ENCODE results near the gene SYT9. TPM values are rescaled to one million over a fixed set of nuclear protein-coding genes. Genes with fewer than 3 reads are reported as not detected.

SYT9 gene
- total and polyA plus RNA-seq, 9 of the 15 experiments (the other 6 are each of a cell fraction or from before 2014, with no cell fraction given) = 0.01 TPM; not detected in 8

DNA sequence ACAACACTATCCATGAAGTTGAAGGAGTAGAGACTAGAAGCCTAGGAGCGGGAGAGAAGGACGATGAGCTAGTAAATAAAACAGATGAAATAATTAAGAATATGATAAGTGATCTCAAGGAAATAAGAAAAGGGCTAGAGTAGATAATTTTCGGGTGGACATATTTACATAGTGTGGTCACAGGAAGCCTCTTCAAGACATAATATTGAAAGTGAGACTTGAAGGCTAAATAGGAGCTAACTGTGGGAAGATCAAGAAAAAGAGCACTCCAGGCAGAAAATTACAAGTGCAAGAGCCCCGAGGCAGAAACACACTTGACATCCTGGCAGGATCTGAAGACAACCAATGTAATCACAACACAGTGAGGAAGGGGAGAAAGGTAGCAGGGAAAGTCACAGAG is 250.2 kb downstream of the SYT9 start (continued):
- no peak for TF ChIP-seq ZBTB43 (CRISPR knock-in tag; IDR thresholded peaks at IDR 0.05)
- no peak for TF ChIP-seq NR2F6 (CRISPR knock-in tag; IDR thresholded peaks at IDR 0.05)
- no peak for TF ChIP-seq MED1 (CRISPR knock-in tag; IDR thresholded peaks at IDR 0.05; ENCODE audit: borderline replicate concordance)
- no peak for TF ChIP-seq YY1 (IDR thresholded peaks at IDR 0.05; ENCODE audit: borderline replicate concordance in 1 of 3, control insufficient read depth in 1 of 3, extremely low read depth in 1 of 3, insufficient read depth in 3 of 3, insufficient read length in 1 of 3, insufficient replicate concordance in 2 of 3, low read depth in 1 of 3, low read length in 2 of 3)
- TF ChIP-seq SMARCA4 (IDR thresholded peaks at IDR 0.05) = no peak

DNA sequence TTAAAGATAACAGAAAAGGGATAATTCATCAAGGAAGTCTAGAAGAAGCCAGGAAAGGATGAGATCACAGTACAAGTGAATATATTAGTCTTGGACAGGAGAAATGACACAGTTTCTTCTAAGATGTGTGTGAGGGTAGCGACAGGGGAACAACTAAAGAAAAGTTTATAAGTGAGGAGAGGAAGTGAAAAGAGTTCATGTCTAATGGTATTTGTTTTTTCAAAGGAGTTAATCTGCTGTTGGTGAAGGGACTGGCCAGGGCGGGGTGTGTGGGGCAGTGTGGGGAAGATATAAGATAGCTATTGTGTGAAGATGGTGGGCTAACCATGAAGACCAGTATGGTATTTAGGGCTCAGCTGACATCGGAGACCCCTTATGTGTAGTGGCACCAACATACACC is 254.5 kb downstream of the SYT9 start:
- Histone ChIP-seq H3K27me3 (ENCODE audit: control insufficient read depth in 2 of 2, insufficient read depth in 2 of 2, low read length in 2 of 2) (0 out of 5 replicates have a peak, but pooled peaks cover 0 to 1% of the 10 kb centered on the region in 2 experiments), H3K36me3 (ENCODE audit: control insufficient read depth, insufficient read depth, low read length) (no peaks in the 10 kb centered on the region), H3K27ac (ENCODE audit: extremely low read depth, low read depth, low read length) (no peak overlapping the region), H3K9me3 (replicated peaks; ENCODE audit: control insufficient read depth, insufficient read depth, low read depth, low read length) (no peaks in the 10 kb centered on the region), H4K20me1 (replicated peaks; ENCODE audit: control insufficient read depth, insufficient read depth, low read length) (no peaks in the 10 kb centered on the region), H3K4me3 (no peak overlapping the region), H2AFZ (ENCODE audit: low read depth, low read length) (no peak overlapping the region), H3K4me1 (replicated peaks in 1 of 2; ENCODE audit: control insufficient read depth in 2 of 2, insufficient read depth in 2 of 2, low read length in 2 of 2) (no peaks in the 10 kb centered on the region), H3K4me2 (ENCODE audit: insufficient read depth, low read length) (no peak overlapping the region), H3K9me1 (ENCODE audit: control insufficient read depth, insufficient read depth, low read length) (no peaks in the 10 kb centered on the region), H3K9ac (ENCODE audit: insufficient read depth in 1 of 2, low read depth in 2 of 2, low read length in 2 of 2) (no peak overlapping the region), H3K79me2 (ENCODE audit: control insufficient read depth, insufficient read depth, low read length) (no peaks in the 10 kb centered on the region)
- in situ Hi-C loops (cut with MboI) (no loop called here), intact Hi-C loops (cut with micrococcal nuclease) (no loop called here)
- ATAC-seq (no peak), FAIRE-seq (no peak), DNase-seq (ENCODE audit: extremely low read depth in 1 of 4, low spot score in 3 of 4) (no peak)
- POLR2A ChIA-PET = no interaction called here
- WGBS (ENCODE audit: insufficient coverage, low coverage, missing lambda C conversion rate) = 0% methylated on average over 3 of the region's 3 CpGs
- CTCF ChIA-PET (ENCODE audit: low intra/inter-chr PET ratio) = no interaction called here
- no TSS peak for BruUV-seq (replicated peaks)
- TF ChIP-seq MTF1 (CRISPR knock-in tag; IDR thresholded peaks at IDR 0.05; ENCODE audit: borderline replicate concordance) (no peak), TEAD1 (CRISPR knock-in tag; IDR thresholded peaks at IDR 0.05) (no peak), ZNF124 (CRISPR knock-in tag; IDR thresholded peaks at IDR 0.05) (no peak), ADNP (tag; IDR thresholded peaks at IDR 0.05) (no peak), PTRF (tag; IDR thresholded peaks at IDR 0.05) (no peak), CCNT2 (IDR thresholded peaks at IDR 0.05; ENCODE audit: borderline replicate concordance, extremely low read depth, insufficient read length, low read depth, low read length) (no peak), RAD21 (CRISPR knock-in tag; conservative IDR thresholded peaks at IDR 0.05 in 1 of 2, IDR thresholded peaks at IDR 0.05 in 1 of 2) (no peak), BDP1 (IDR thresholded peaks at IDR 0.05; ENCODE audit: insufficient read depth, insufficient read length) (no peak)
- TF ChIP-seq, protein P1, sequence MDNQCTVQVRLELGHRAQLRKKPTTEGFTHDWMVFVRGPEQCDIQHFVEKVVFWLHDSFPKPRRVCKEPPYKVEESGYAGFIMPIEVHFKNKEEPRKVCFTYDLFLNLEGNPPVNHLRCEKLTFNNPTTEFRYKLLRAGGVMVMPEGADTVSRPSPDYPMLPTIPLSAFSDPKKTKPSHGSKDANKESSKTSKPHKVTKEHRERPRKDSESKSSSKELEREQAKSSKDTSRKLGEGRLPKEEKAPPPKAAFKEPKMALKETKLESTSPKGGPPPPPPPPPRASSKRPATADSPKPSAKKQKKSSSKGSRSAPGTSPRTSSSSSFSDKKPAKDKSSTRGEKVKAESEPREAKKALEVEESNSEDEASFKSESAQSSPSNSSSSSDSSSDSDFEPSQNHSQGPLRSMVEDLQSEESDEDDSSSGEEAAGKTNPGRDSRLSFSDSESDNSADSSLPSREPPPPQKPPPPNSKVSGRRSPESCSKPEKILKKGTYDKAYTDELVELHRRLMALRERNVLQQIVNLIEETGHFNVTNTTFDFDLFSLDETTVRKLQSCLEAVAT (IDR thresholded peaks at IDR 0.05) = no peak
- TF ChIP-seq, protein P2, sequence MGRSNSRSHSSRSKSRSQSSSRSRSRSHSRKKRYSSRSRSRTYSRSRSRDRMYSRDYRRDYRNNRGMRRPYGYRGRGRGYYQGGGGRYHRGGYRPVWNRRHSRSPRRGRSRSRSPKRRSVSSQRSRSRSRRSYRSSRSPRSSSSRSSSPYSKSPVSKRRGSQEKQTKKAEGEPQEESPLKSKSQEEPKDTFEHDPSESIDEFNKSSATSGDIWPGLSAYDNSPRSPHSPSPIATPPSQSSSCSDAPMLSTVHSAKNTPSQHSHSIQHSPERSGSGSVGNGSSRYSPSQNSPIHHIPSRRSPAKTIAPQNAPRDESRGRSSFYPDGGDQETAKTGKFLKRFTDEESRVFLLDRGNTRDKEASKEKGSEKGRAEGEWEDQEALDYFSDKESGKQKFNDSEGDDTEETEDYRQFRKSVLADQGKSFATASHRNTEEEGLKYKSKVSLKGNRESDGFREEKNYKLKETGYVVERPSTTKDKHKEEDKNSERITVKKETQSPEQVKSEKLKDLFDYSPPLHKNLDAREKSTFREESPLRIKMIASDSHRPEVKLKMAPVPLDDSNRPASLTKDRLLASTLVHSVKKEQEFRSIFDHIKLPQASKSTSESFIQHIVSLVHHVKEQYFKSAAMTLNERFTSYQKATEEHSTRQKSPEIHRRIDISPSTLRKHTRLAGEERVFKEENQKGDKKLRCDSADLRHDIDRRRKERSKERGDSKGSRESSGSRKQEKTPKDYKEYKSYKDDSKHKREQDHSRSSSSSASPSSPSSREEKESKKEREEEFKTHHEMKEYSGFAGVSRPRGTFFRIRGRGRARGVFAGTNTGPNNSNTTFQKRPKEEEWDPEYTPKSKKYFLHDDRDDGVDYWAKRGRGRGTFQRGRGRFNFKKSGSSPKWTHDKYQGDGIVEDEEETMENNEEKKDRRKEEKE (IDR thresholded peaks at IDR 0.05; ENCODE audit: borderline replicate concordance in 1 of 2, control insufficient read depth in 1 of 2, low read depth in 2 of 2, low read length in 1 of 2) = no peak
